PC-3 (cell line): Measurements from ENCODE around the gene LIMA1. TPM values are rescaled to one million over a fixed set of nuclear protein-coding genes. Genes with fewer than 3 reads are reported as not detected.

Experiments used
- ATAC-seq: fragments of 200-7000 bp; cut with Tn5 transposase; 2 replicates; pipeline ENCODE4 v1.9.1; 2020; ENCODE audit warnings: mild to moderate bottlenecking, moderate library complexity
- BruUV-seq: library from RNA; stranded (reverse); fragments of 400-500 nt; replicated peaks from 2 replicates; lab custom pipeline; 2021; lab: Mats Ljungman, UMichigan
- CTCF ChIA-PET: fragments of 300-600 bp; sonication (Branson Sonifier 250); formaldehyde crosslinking; loops from one replicate; lab custom pipeline; 2022; ENCODE audit warnings: antibody characterized with exemption; lab: Charles Lee
- POLR2A ChIA-PET: fragments of 300-600 bp; sonication (Branson Sonifier 250); formaldehyde crosslinking; loops from one replicate; lab custom pipeline; 2022; ENCODE audit warnings: antibody characterized with exemption; ENCODE audit not compliant: unreplicated experiment; lab: Charles Lee
- DNase-seq: peaks from one replicate; pipeline ENCODE4 v3.0.0-alpha.2; 2015
- H2AFZ ChIP-seq: fragments of 300-600 bp; sonication (generic); 2 replicates; pipeline ENCODE4 v1.6.0; 2016; ENCODE audit warnings: antibody characterized with exemption, low read length
- H3F3A ChIP-seq: fragments of 300-600 bp; sonication (generic); one replicate; pipeline ENCODE4 v1.6.0; 2017; ENCODE audit warnings: antibody characterized with exemption, low read length, control low read depth, mild to moderate bottlenecking; ENCODE audit not compliant: unreplicated experiment
- H3K27ac ChIP-seq: fragments of 300-600 bp; sonication (generic); 2 replicates; pipeline ENCODE4 v1.5.1; 2016; ENCODE audit warnings: mild to moderate bottlenecking, low read length
- H3K27me3 ChIP-seq: fragments of 300-600 bp; sonication (generic); 2 replicates; pipeline ENCODE4 v1.6.1; 2016; ENCODE audit warnings: low read length, mixed read lengths
- H3K36me3 ChIP-seq: fragments of 300-600 bp; sonication (generic); 2 replicates; pipeline ENCODE4 v1.6.1; 2016; ENCODE audit warnings: low read depth, mixed run types, low read length, mixed read lengths
- H3K4me1 ChIP-seq: fragments of 300-600 bp; sonication (generic); 2 replicates; pipeline ENCODE4 v1.5.1; 2016; ENCODE audit warnings: low read length; ENCODE audit not compliant: insufficient read depth
- H3K4me2 ChIP-seq: fragments of 300-600 bp; sonication (generic); 2 replicates; pipeline ENCODE4 v1.6.0; 2016; ENCODE audit warnings: low read length
- H3K4me3 ChIP-seq: fragments of 300-600 bp; sonication (generic); 2 replicates; pipeline ENCODE4 v1.5.1; 2016; ENCODE audit warnings: mild to moderate bottlenecking, low read length, mixed read lengths
- H3K79me2 ChIP-seq: fragments of 300-600 bp; sonication (generic); 2 replicates; pipeline ENCODE4 v1.6.1; 2017; ENCODE audit warnings: low read length, mixed read lengths
- H3K9ac ChIP-seq: fragments of 300-600 bp; sonication (generic); 2 replicates; pipeline ENCODE4 v1.6.0; 2016; ENCODE audit warnings: mild to moderate bottlenecking, low read length
- H3K9me2 ChIP-seq: fragments of 300-600 bp; sonication (generic); replicated peaks from 2 replicates; pipeline ENCODE4 v1.6.1; 2016; ENCODE audit warnings: mixed run types, low read length, mixed read lengths
- H3K9me3 ChIP-seq: fragments of 300-600 bp; sonication (generic); 2 replicates; pipeline ENCODE4 v1.6.1; 2016; ENCODE audit warnings: low read length, mixed read lengths
- H4K20me1 ChIP-seq: fragments of 300-600 bp; sonication (generic); 2 replicates; pipeline ENCODE4 v1.6.1; 2016; ENCODE audit warnings: low read length, mixed read lengths
- CTCF ChIP-seq: fragments of 300-600 bp; sonication (generic); conservative IDR thresholded peaks from 2 replicates; pipeline ENCODE4 v1.5.1; 2017; ENCODE audit warnings: antibody characterized with exemption, low read depth, mild to moderate bottlenecking, low read length
- EZH2 ChIP-seq: fragments of 300-600 bp; sonication (generic); IDR thresholded peaks from one replicate; pipeline ENCODE4 v1.6.1; 2017; ENCODE audit warnings: antibody characterized with exemption, mild to moderate bottlenecking, low read length; ENCODE audit not compliant: unreplicated experiment
- EZH2phosphoT487 ChIP-seq: fragments of 300-600 bp; sonication (generic); IDR thresholded peaks from 2 replicates; pipeline ENCODE4 v1.6.1; 2018; ENCODE audit warnings: mild to moderate bottlenecking, antibody characterized with exemption, low read length, borderline replicate concordance
- intact Hi-C: fragments of 100-400 bp; cut with micrococcal nuclease; formaldehyde crosslinking; loops from 2 replicates; pipeline ENCODE4 v1.9.0; 2023
- total RNA-seq: library from RNA; depleted of rRNA; stranded (reverse); fragments of >200 nt; gene quantifications from 2 replicates; pipeline ENCODE4 v1.2.3, GENCODE V29; 2014

The LIMA1 gene
- total RNA-seq, 1 experiment from 2014 or later: 45.1 TPM

- Histone ChIP-seq H3K9ac (no peak overlapping the region), H3K4me2 (peak overlapping the region; percentile 51), H2AFZ (no peak overlapping the region), H3K79me2 (peaks cover 14% of the 10 kb centered on the region; the same call in 1 of the 2 replicates), H3F3A (peaks cover 5% of the 10 kb centered on the region), H3K4me3 (no peak overlapping the region), H3K27me3 (no peaks in the 10 kb centered on the region), H3K9me3 (no peaks in the 10 kb centered on the region), H3K4me1 (peaks cover 82% of the 10 kb centered on the region), H4K20me1 (no peaks in the 10 kb centered on the region), H3K36me3 (no peaks in the 10 kb centered on the region), H3K9me2 (no peaks in the 10 kb centered on the region), H3K27ac (peak overlapping the region; percentile 60)
- ATAC-seq: peak; percentile 5; the same call in 1 of the 2 replicates
- ChIA-PET CTCF (interaction anchor here (0.6 kb wide), 1 partner anchor 51 kb away, joined by 3 read pairs; no protein-coding TSS in a partner anchor), POLR2A (interaction anchor here (0.6 kb wide), 1 partner anchor 32 kb away, joined by 7 read pairs; no protein-coding TSS in a partner anchor)
- no peak for DNase-seq
- no TSS peak for BruUV-seq
- no peak for TF ChIP-seq EZH2phosphoT487
- TF ChIP-seq EZH2: no peak
- intact Hi-C loops: loop anchor here (2.0 to 5.0 kb wide), 2 partner anchors 17 to 36 kb away; no protein-coding TSS in a partner anchor
These were observed 25.2 kb downstream of the LIMA1 start for GRCh38 chr12:50258167-50258551.

- CTCF ChIA-PET: interaction anchor here (0.6 kb wide), 1 partner anchor 51 kb away, joined by 3 read pairs; no protein-coding TSS in a partner anchor
- Histone ChIP-seq H3K79me2 (peaks cover 21% of the 10 kb centered on the region; the same call in 1 of the 2 replicates), H3F3A (peaks cover 5% of the 10 kb centered on the region), H3K4me1 (peaks cover 83% of the 10 kb centered on the region), H3K9ac (0 out of 2 replicates have a peak overlapping the region, but pooled peaks have one; percentile 5), H3K27ac (peak overlapping the region; percentile 60), H2AFZ (no peak overlapping the region), H3K9me2 (no peaks in the 10 kb centered on the region), H3K27me3 (no peaks in the 10 kb centered on the region), H3K36me3 (no peaks in the 10 kb centered on the region), H4K20me1 (no peaks in the 10 kb centered on the region), H3K4me3 (no peak overlapping the region), H3K9me3 (no peaks in the 10 kb centered on the region), H3K4me2 (peak overlapping the region; percentile 51)
- no TSS peak for BruUV-seq
- no peak for TF ChIP-seq EZH2phosphoT487
- TF ChIP-seq EZH2: no peak
- TF ChIP-seq CTCF: no peak
- peak; percentile 65 for DNase-seq
- POLR2A ChIA-PET: interaction anchor here (0.6 kb wide), 1 partner anchor 32 kb away, joined by 7 read pairs; no protein-coding TSS in a partner anchor
- ATAC-seq: peak; percentile 18
- intact Hi-C loops: loop anchor here (2.0 to 5.0 kb wide), 2 partner anchors 17 to 35 kb away; no protein-coding TSS in a partner anchor
These were observed 25.8 kb downstream of the LIMA1 start for GRCh38 chr12:50257236-50258166.

GRCh38 chr12:50256761-50257160 lies 26.6 kb downstream of the LIMA1 start:
- ATAC-seq (no peak), DNase-seq (peak; percentile 53)
- Histone ChIP-seq H3K9me3 (no peaks in the 10 kb centered on the region), H3K4me3 (no peak overlapping the region), H2AFZ (no peak overlapping the region), H3K4me1 (peaks cover 90% of the 10 kb centered on the region), H3K36me3 (no peaks in the 10 kb centered on the region), H3F3A (peaks cover 5% of the 10 kb centered on the region), H3K9me2 (no peaks in the 10 kb centered on the region), H3K27me3 (no peaks in the 10 kb centered on the region), H3K79me2 (peaks cover 21% of the 10 kb centered on the region; the same call in 1 of the 2 replicates), H3K4me2 (peak overlapping the region; percentile 51), H3K27ac (peak overlapping the region; percentile 60), H3K9ac (no peak overlapping the region), H4K20me1 (no peaks in the 10 kb centered on the region)
- TF ChIP-seq EZH2 (no peak), EZH2phosphoT487 (no peak), CTCF (no peak)
- intact Hi-C loops: loop anchor here (5.0 kb wide), 1 partner anchor 34 kb away; no protein-coding TSS in a partner anchor
- ChIA-PET CTCF (no interaction called here), POLR2A (no interaction called here)
- no TSS peak for BruUV-seq
